Lung (tissue), 12 donors: ENCODE data around the gene TENM3. TPM values are rescaled to one million over a fixed set of nuclear protein-coding genes. Genes with fewer than 3 reads are reported as not detected.

Experiments used
- ATAC-seq: fragments of 200-7000 bp; cut with Tn5 transposase; one replicate; pipeline ENCODE4 v1.9.1; 2020; ENCODE audit warnings: moderate number of reproducible peaks; ENCODE audit not compliant: insufficient read depth, low FRiP score
- DNase-seq, 3 donors: peaks; one replicate each; pipeline ENCODE4 v3.0.0-alpha.2; 2013 to 2017
- H3K27ac ChIP-seq, 2 donors: one replicate each; pipeline ENCODE4 v1.5.1; 2013; ENCODE audit warnings: mild to moderate bottlenecking in 2 of 2, moderate library complexity in 2 of 2, control low read depth in 1 of 2, inconsistent platforms in 1 of 2, low read depth in 1 of 2, low read length in 1 of 2
- H3K27me3 ChIP-seq, 3 donors: one replicate each; pipeline ENCODE4 v1.5.1; 2013; ENCODE audit warnings: low read length in 2 of 3; ENCODE audit not compliant: control insufficient read depth in 3 of 3, insufficient read depth in 3 of 3
- H3K36me3 ChIP-seq, 4 donors: one replicate each; pipeline ENCODE4 v1.5.1; 2013; ENCODE audit warnings: low read length in 4 of 4, mild to moderate bottlenecking in 1 of 4, moderate library complexity in 1 of 4; ENCODE audit not compliant: control insufficient read depth in 4 of 4, insufficient read depth in 4 of 4
- H3K4me1 ChIP-seq, 5 donors: one replicate each; pipeline ENCODE4 v1.5.1; 2013; ENCODE audit warnings: low read length in 5 of 5, mild to moderate bottlenecking in 2 of 5, moderate library complexity in 1 of 5; ENCODE audit not compliant: control insufficient read depth in 5 of 5, insufficient read depth in 5 of 5
- H3K4me3 ChIP-seq: one replicate; pipeline ENCODE4 v1.5.1; 2013; ENCODE audit warnings: mild to moderate bottlenecking, control low read depth, moderate library complexity
- H3K9ac ChIP-seq, 2 donors: one replicate each; pipeline ENCODE4 v1.5.1; 2013; ENCODE audit warnings: low read length in 2 of 2, control low read depth in 1 of 2; ENCODE audit not compliant: insufficient read depth in 1 of 2
- H3K9me3 ChIP-seq, 4 donors: one replicate each; pipeline ENCODE4 v1.5.1; 2013; ENCODE audit warnings: low read length in 3 of 4, mild to moderate bottlenecking in 1 of 4, moderate library complexity in 1 of 4; ENCODE audit not compliant: control insufficient read depth in 4 of 4, insufficient read depth in 3 of 4
- WGBS, 2 donors: extraction: QIAGEN DNeasy Blood & Tissue Kit; methylation state at CpG; one replicate each; pipeline ENCODE4 v1.1.7; 2013; 5-methylcytosine and 5-hydroxymethylcytosine counted together
- polyA plus RNA-seq, 2 donors: library from polyadenylated mRNA; stranded (reverse); fragments of 200-250 nt; gene quantifications; one replicate each; pipeline ENCODE4 v1.2.1, GENCODE V29; 2013
- total RNA-seq, 2 donors: library from RNA; depleted of rRNA in 1 of 2; stranded (reverse); fragments of >200 nt in 1 of 2; gene quantifications; one replicate each; pipeline ENCODE4 v1.2.1, GENCODE V29; 2014 to 2021
- TF ChIP-seq, protein P1 (sequence below): IDR thresholded peaks from 2 replicates; pipeline ENCODE4 v1.5.1; 2012; ENCODE audit warnings: mild to moderate bottlenecking; ENCODE audit errors: control extremely low read depth, extremely low read depth
- donor health status: control.
- donor health status: control.
- donor health status: Bipolar disorder and iron deficiency.
- donor health status: healthy.
- donor health status: DM: yes; HTN: yes; CAD: no.

TENM3 gene
- total and polyA plus RNA-seq, 4 donors = 0.14 to 5.3 (median 2.2) TPM

DNA sequence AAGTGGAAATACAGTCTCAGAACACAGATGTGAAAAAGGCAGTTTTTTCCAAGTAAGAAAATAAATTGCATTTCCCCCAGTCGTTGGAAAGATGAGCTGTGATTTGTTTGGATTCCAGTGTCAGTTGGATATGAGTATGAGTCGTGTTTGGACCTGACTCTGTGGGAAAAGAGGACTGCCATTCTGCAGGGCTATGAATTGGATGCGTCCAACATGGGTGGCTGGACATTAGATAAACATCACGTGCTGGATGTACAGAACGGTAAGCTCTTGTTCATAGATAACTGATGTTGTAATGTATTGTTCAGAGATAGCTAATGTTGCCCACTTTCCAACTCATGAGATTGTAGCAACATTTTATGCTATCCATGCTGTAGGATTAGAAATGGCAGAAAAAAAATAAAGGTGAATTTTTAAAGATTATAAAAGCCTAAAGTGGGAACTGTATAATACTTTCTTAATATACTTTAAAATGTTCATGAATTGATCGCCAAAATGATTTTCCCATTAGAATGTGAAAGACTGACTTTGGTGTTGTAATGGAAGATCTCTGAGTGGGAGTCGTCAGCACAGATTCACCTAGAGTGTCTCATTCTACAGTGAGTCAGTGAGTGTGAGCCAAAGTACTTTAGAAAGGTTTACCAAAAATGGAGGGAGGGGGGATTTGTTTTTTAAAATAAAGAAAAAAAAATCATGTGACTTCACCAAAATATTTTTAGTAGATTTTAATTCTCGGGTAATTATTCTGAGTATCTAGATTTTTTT, 495.3 kb downstream of the TENM3 start:
- Histone ChIP-seq H3K4me1 (peaks cover 0 to 16% (median 4%) of the 10 kb centered on the region in 5 donors), H3K9ac (no peak overlapping the region), H3K9me3 (peaks cover 0 to 1% (median 0%) of the 10 kb centered on the region in 4 donors), H3K27ac (no peak overlapping the region), H3K27me3 (no peaks in the 10 kb centered on the region), H3K36me3 (no peaks in the 10 kb centered on the region), H3K4me3 (no peak overlapping the region)
- TF ChIP-seq, protein P1, sequence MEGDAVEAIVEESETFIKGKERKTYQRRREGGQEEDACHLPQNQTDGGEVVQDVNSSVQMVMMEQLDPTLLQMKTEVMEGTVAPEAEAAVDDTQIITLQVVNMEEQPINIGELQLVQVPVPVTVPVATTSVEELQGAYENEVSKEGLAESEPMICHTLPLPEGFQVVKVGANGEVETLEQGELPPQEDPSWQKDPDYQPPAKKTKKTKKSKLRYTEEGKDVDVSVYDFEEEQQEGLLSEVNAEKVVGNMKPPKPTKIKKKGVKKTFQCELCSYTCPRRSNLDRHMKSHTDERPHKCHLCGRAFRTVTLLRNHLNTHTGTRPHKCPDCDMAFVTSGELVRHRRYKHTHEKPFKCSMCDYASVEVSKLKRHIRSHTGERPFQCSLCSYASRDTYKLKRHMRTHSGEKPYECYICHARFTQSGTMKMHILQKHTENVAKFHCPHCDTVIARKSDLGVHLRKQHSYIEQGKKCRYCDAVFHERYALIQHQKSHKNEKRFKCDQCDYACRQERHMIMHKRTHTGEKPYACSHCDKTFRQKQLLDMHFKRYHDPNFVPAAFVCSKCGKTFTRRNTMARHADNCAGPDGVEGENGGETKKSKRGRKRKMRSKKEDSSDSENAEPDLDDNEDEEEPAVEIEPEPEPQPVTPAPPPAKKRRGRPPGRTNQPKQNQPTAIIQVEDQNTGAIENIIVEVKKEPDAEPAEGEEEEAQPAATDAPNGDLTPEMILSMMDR = no peak
- no peak for ATAC-seq
- DNase-seq = peak in 2 of 3 donors; percentile 18 to 42
- WGBS, 2 donors = 69 to 71% methylated on average over 8 of the region's 8 CpGs

DNA sequence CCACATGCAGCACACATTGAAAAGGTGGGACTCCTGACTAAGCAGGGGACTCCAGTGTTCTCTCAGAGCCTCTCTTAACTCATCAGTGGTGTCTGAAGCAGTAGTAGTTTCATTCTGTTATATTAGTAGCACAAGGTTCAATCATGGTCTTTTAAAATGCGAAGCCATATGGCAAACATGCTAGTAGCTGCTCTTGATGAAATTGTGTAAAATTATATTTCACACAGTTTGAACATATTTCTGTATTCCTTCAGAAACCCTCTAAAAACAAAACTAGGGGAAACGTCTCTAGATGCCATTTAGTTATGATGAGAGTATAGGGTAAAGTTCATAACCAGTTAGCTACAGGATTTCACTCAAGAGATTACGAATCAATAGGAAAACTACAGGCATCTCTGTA, 497.1 kb downstream of the TENM3 start:
- no peak overlapping the region for H3K4me3 ChIP-seq
- H3K9me3 ChIP-seq = peaks cover 0 to 1% (median 0%) of the 10 kb centered on the region in 4 donors
- no peak overlapping the region for H3K9ac ChIP-seq
- H3K27ac ChIP-seq = no peak overlapping the region
- TF ChIP-seq, protein P1 = no peak
- ATAC-seq = no peak
- peaks cover 0 to 16% (median 4%) of the 10 kb centered on the region in 5 donors for H3K4me1 ChIP-seq
- DNase-seq = no peak
- no peaks in the 10 kb centered on the region for H3K36me3 ChIP-seq
- no peaks in the 10 kb centered on the region for H3K27me3 ChIP-seq
- WGBS, 2 donors = 88 to 93% methylated on average over 3 of the region's 3 CpGs

DNA sequence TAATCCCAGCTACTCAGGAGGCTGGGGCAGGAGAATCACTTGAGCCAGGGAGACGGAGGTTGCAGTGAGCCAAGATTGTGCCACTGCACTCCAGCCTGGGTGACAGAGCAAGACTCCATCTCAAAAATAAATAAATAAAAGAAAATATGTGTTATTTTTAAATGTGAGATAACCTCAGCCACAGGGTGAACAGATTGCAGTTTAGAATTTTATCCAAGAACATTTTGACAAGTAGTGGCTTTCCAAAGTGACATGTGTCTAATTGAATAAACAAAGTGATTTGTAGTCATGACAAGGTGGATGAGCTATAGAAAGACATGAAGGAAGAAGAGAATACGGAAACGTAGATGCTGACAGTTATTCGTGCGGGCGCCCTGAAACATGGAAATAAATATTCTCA, 497.9 kb downstream of the TENM3 start:
- Histone ChIP-seq H3K4me3 (no peak overlapping the region), H3K27me3 (no peaks in the 10 kb centered on the region), H3K27ac (no peak overlapping the region), H3K9me3 (peaks cover 0 to 1% (median under 1%) of the 10 kb centered on the region in 4 donors), H3K9ac (no peak overlapping the region), H3K4me1 (peaks cover 0 to 16% (median 4%) of the 10 kb centered on the region in 5 donors), H3K36me3 (no peaks in the 10 kb centered on the region)
- TF ChIP-seq, protein P1 = no peak
- ATAC-seq (no peak), DNase-seq (no peak)
- WGBS, 2 donors = 94 to 95% methylated on average over 6 of the region's 6 CpGs
